Measurements from ENCODE around the gene RTP4. TPM values are rescaled to one million over a fixed set of nuclear protein-coding genes. Genes with fewer than 3 reads are reported as not detected.
A peak's percentile ranks its signal among the peaks of the same experiment; 100 is the strongest.

Gene RTP4
- polyA plus RNA-seq, 3 donors = 1.7 to 6.6 (median 3.3) TPM

DNA sequence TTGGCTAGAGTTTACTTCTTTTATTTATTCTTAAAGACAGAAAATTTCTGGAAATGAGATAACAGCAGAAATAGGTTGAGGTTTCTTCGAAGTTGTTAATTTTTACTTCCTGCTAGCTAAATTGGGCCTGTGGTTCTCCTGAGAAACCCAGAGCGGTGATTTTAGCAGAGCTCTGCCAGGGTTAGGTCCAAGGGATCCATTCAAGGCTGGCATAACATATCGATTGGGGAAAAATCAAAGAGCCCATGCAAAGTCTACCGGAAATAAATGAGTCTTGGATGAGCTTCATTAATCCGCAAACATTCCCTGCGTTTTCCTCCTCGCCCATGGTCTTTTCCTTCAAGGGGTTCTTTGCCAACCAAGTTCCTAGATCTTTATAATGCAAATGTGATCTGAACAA lies 45.9 kb upstream of the RTP4 start:
- Mint-ChIP-seq H3K9me3 (no peaks in the 10 kb centered on the region), H3K36me3 (no peaks in the 10 kb centered on the region), H3K4me3 (no peak overlapping the region), H3K4me1 (peaks cover 6% of the 10 kb centered on the region), H3K27ac (no peak overlapping the region), H3K27me3 (ENCODE audit: low read depth in 3 of 3) (peaks cover 0 to 5% (median 4%) of the 10 kb centered on the region in 3 donors)
- H4K20me1 ChIP-seq (ENCODE audit: insufficient read depth, low read length) = no peaks in the 10 kb centered on the region
- H2AFZ ChIP-seq (ENCODE audit: insufficient read depth, low read depth, low read length, poor library complexity, severe bottlenecking) = no peak overlapping the region
- no peaks in the 10 kb centered on the region for H3K9me3 ChIP-seq (replicated peaks in 1 of 2; ENCODE audit: control insufficient read depth in 1 of 2, insufficient read depth in 1 of 2, low read length in 2 of 2)
- H3K4me1 ChIP-seq (ENCODE audit: control insufficient read depth in 1 of 2, insufficient read depth in 2 of 2, low read length in 2 of 2) = peaks cover 0 to 5% of the 10 kb centered on the region in 2 donors
- H3K27ac ChIP-seq (ENCODE audit: low read depth in 1 of 2, low read length in 2 of 2) = no peak overlapping the region
- no peaks in the 10 kb centered on the region for H3K27me3 ChIP-seq (ENCODE audit: control insufficient read depth in 2 of 2, insufficient read depth in 2 of 2, low read length in 2 of 2)
- DNase-seq = no peak
- no peaks in the 10 kb centered on the region for H3K79me2 ChIP-seq (ENCODE audit: insufficient read depth, low read length)
- no peak overlapping the region for H3K9ac ChIP-seq (ENCODE audit: insufficient read depth, low read length, poor library complexity, severe bottlenecking)
- TF ChIP-seq, protein P1, sequence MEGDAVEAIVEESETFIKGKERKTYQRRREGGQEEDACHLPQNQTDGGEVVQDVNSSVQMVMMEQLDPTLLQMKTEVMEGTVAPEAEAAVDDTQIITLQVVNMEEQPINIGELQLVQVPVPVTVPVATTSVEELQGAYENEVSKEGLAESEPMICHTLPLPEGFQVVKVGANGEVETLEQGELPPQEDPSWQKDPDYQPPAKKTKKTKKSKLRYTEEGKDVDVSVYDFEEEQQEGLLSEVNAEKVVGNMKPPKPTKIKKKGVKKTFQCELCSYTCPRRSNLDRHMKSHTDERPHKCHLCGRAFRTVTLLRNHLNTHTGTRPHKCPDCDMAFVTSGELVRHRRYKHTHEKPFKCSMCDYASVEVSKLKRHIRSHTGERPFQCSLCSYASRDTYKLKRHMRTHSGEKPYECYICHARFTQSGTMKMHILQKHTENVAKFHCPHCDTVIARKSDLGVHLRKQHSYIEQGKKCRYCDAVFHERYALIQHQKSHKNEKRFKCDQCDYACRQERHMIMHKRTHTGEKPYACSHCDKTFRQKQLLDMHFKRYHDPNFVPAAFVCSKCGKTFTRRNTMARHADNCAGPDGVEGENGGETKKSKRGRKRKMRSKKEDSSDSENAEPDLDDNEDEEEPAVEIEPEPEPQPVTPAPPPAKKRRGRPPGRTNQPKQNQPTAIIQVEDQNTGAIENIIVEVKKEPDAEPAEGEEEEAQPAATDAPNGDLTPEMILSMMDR (IDR thresholded peaks at IDR 0.05) = no peak
- WGBS (ENCODE audit: insufficient coverage) = 77% methylated on average over 6 of the region's 7 CpGs
- no peaks in the 10 kb centered on the region for H3K36me3 ChIP-seq (replicated peaks in 1 of 2; ENCODE audit: control insufficient read depth in 1 of 2, insufficient read depth in 2 of 2, low read length in 2 of 2)
- H3K4me3 ChIP-seq (replicated peaks in 1 of 3; ENCODE audit: low read depth in 2 of 3, low read length in 3 of 3) = no peak overlapping the region
- intact Hi-C loops (cut with micrococcal nuclease) = no loop called here
- no peak overlapping the region for H3K4me2 ChIP-seq (replicated peaks; ENCODE audit: extremely low read depth, low read length, poor library complexity, severe bottlenecking)

DNA sequence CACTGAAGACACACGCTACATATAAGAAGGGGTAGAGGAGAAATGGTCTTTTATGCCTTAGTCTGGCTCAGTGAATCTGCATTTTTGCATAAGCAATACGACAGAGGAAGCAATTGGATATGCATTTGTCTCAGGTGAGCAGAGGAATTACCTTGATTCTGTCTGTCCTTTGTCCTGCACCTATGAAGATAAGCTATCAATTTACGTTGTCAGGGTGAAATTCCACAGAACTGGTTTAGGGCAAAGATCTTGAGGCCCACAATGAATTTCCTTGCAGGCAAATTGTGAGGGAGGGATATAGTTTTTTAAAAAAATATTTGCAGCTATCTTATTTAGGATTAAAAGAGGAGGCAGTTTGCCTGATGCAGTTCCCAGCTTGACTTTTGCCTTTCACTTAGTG lies 45.1 kb upstream of the RTP4 start:
- Mint-ChIP-seq H3K9me3 (no peaks in the 10 kb centered on the region), H3K36me3 (no peaks in the 10 kb centered on the region), H3K27ac (peak overlapping the region in 1 of 7 donors; percentile 25), H3K27me3 (ENCODE audit: low read depth in 3 of 3) (peaks cover 0 to 5% (median 2%) of the 10 kb centered on the region in 3 donors), H3K4me1 (peaks cover 6% of the 10 kb centered on the region), H3K4me3 (no peak overlapping the region)
- Histone ChIP-seq H3K9me3 (replicated peaks in 1 of 2; ENCODE audit: control insufficient read depth in 1 of 2, insufficient read depth in 1 of 2, low read length in 2 of 2) (no peaks in the 10 kb centered on the region), H3K4me1 (ENCODE audit: control insufficient read depth in 1 of 2, insufficient read depth in 2 of 2, low read length in 2 of 2) (peaks cover 0 to 5% of the 10 kb centered on the region in 2 donors), H3K4me3 (replicated peaks in 1 of 3; ENCODE audit: low read depth in 2 of 3, low read length in 3 of 3) (no peak overlapping the region), H2AFZ (ENCODE audit: insufficient read depth, low read depth, low read length, poor library complexity, severe bottlenecking) (no peak overlapping the region), H4K20me1 (ENCODE audit: insufficient read depth, low read length) (no peaks in the 10 kb centered on the region), H3K27me3 (ENCODE audit: control insufficient read depth in 2 of 2, insufficient read depth in 2 of 2, low read length in 2 of 2) (no peaks in the 10 kb centered on the region), H3K9ac (ENCODE audit: insufficient read depth, low read length, poor library complexity, severe bottlenecking) (no peak overlapping the region), H3K36me3 (replicated peaks in 1 of 2; ENCODE audit: control insufficient read depth in 1 of 2, insufficient read depth in 2 of 2, low read length in 2 of 2) (no peaks in the 10 kb centered on the region), H3K79me2 (ENCODE audit: insufficient read depth, low read length) (no peaks in the 10 kb centered on the region), H3K27ac (ENCODE audit: low read depth in 1 of 2, low read length in 2 of 2) (no peak overlapping the region), H3K4me2 (replicated peaks; ENCODE audit: extremely low read depth, low read length, poor library complexity, severe bottlenecking) (no peak overlapping the region)
- no peak for DNase-seq
- intact Hi-C loops (cut with micrococcal nuclease) = no loop called here
- 80% methylated on average over 3 of the region's 3 CpGs for WGBS (ENCODE audit: insufficient coverage)
- TF ChIP-seq, protein P1 (IDR thresholded peaks at IDR 0.05) = no peak

All from CD14-positive monocyte (primary cell).